Measurements from ENCODE around the gene PRSS12. TPM values are rescaled to one million over a fixed set of nuclear protein-coding genes. Genes with fewer than 3 reads are reported as not detected.
"Not testable (repeated sequence)": the region's sequence is repeated elsewhere in the genome, so short reads cannot be mapped to it uniquely, and the experiment has no call there.

PRSS12 gene
- total RNA-seq, 1 donor from 2014 or later, result not detected

DNA sequence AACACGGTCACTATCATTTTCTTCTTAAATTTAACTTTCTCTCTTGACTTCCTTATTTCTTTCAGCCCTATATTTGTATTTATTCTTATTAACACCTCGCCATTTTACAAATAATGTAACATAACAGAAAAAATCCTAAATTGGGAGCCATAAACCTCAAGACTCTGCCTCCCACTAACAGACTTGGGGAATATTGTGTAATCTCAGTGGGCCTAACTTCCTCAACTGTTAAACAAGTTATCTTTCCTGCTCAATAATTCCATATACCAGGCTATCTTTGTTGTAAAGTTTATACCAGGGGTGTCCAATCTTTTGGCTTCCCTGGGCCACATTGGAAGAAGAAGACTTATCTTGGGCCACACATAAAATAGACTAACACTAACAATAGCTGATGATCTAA, 26.2 kb downstream of the PRSS12 start:
- intact Hi-C loops (cut with micrococcal nuclease), result no loop called here

DNA sequence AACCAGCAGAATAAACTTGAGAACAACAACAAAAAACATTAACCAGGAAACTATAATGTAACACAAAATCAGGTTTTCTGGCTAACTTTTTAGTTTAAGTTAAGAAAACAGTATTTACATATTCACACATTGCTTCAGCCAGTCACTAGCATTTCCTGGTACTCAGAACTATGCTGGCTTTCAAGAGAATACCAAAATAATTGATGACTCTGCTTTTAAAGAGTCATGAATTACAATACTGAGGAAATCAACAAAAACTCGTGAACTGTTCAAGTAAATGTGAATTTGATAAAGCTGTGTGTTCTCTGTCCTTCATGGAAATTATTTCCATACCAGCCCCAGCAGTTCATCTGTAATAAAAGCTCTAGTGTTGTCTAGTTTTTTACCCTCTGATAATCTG, 27.4 kb downstream of the PRSS12 start:
- intact Hi-C loops (cut with micrococcal nuclease), result no loop called here

DNA sequence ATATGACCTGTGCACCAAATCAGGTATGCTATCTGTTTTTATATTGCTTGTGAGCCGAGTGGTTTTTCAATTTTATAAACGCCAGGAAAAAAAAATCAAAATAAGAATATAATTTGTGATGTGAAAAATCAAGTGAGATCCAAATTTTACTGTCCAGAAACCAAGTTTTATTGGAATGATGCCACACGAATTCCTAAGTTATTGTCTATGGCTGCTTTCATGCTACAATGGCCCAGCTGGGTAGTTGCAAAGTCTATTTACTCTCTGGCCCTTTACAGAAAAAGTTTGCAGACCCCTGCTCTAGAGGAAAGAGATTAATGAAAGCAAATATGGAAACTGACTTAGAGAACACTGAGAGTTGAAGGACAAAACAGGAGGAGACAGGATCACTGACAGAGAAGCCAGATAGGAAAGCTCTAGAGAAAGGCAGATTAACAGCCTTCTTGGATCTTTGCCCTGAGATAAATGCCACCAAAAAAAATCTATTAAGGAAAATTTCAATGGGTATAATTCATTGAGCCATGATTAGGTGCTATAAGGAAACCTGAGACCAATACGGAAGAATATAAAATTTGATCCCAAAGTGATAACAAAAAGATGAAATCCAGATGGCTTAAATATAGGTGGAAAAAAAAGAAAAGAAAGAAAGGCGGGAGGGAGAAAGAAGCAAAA, 29.8 kb downstream of the PRSS12 start:
- intact Hi-C loops (cut with micrococcal nuclease), result no loop called here

DNA sequence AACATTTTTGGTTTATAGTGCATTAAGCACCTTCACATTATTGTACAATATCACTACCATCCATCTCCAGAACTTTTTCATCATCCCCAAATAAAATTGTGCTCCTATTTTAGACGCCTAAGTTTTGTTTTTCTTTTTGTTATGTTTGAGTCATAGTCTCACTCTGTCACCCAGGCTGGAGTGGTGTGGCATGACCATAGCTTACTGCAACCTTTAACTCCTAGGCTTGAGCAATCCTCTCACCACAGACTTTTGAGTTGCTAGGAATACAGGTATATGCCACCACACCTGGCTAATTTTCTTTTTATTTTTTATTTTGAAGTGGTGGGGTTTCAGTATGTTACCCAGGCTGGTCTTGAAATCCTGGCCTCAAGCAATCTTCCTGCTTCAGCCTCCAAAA, 33.9 kb downstream of the PRSS12 start:
- intact Hi-C loops (cut with micrococcal nuclease), result no loop called here

DNA sequence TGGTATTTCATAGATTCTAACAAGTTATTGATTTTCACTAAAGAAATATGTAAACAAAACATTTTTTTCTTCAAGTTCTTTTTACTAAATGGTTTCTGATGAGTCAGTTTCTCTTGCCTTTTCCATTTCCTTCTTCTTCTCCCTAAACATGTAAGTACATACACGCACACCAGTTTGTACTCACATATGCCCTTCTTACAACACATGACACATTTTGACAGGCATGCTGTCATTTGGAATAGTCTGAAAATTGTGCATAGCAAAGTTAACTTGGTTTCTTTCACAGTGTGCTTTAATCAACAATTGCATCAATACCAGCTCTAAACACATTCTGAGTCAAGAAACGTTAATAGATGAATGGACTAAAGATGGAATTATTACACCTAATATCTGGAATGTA, 35.1 kb downstream of the PRSS12 start:
- intact Hi-C loops (cut with micrococcal nuclease), result no loop called here

DNA sequence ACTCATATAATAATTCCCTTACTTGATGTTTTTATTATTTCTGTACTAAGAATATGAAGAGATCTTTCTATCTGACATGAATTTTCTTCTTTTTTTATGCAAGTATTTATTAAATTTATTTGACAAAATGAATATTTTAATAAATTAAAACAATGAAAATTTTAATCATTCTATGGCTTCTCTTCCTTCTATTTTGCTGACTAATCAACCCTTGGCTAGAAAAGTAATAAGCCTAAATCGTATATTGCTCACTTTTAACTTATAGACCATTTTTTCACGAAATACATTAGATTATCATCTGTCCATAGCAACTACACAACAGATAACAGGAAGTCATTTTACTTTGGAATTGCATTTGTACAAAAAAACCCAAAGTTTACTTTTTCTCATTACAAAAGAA, 38.6 kb downstream of the PRSS12 start:
- intact Hi-C loops (cut with micrococcal nuclease), result no loop called here

DNA sequence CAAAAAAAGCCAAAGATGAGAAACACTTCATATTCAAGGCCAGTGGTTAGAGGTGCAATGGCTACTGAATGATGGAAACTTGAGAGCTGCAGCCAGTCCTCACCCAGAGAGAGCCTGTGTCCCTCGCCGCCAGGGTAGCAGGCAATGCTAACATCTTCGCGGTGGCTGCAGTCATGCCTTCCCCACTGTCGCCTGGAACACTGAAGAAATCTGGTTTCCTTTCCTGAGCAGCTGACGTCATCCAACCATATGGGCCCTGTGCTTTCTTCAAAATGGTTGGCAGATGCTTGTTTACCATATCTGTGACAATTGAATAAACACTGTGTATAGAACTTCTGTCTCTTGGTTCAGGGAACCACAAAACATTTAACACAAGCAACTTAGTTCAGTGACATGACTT, 39.7 kb downstream of the PRSS12 start:
- intact Hi-C loops (cut with micrococcal nuclease), result no loop called here

DNA sequence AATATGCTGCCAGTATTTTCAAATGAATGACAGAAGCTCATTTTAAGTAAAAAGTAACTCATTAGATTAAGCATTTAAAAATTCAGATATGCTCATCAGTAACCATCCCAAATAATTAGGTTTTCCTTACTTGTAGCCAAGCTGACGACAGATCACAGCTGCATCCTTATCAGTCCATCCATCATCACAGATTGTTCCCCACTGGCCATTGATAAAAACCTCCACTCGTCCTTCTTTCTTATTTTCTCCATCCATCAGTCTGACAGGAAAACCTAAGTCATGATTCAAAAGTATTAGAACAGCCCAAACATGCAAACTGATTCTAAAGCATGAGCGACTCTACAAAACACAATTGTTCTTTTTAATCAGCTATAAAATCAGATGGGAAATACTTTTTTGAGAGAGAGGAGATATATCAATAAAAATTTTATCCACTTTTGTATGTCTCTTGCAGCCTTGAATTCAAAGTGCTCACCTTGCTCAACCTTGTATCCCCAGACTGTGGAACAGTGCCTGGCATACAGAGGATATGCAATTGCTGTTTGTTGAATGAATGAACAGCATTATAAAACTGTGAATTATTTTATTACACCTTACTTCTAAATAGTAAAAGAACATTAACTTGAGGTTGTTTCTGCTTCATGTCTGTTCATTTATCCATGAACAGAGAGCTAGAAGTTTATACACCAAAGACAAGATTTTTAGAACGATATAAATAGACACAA, 44.3 kb downstream of the PRSS12 start:
- intact Hi-C loops (cut with micrococcal nuclease), result no loop called here

DNA sequence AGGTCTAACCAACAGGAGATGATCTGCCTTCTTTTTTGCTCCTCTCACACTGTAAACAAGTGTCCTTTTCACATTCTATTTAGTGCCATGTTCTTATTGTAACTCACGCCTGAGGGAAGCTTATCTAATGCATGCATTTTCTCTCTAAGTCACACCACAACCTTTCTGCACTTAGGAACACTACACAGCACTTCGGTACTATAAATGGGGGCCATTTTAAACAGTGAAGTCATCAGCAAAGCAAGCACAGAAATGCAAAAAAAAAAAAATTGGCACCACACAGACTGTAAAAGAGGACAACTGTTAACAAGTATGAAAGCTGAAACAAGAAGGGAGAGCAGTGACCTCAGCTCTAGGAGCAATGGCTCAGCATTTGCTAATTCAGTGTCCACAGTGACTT, 45.2 kb downstream of the PRSS12 start:
- intact Hi-C loops (cut with micrococcal nuclease), result no loop called here

DNA sequence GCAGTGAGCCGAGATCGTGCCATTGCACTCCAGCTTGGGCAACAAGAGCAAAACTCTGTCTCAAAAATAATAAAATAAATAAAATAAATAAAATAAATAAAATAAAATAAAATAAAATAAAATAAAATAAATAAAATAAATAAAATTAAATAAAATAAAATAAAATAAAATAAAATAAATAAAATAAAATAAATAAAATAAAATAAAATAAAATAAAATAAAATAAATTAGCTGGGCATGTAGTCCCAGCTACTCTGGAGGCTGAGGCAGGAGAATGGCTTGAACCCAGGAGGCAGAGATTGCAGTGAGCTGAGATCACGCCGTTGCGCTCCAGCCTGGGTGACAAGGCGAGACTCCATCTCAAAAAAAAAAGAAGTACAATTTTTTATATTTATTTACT, 53.2 kb downstream of the PRSS12 start:
- intact Hi-C loops (cut with micrococcal nuclease), result not testable (repeated sequence)

DNA sequence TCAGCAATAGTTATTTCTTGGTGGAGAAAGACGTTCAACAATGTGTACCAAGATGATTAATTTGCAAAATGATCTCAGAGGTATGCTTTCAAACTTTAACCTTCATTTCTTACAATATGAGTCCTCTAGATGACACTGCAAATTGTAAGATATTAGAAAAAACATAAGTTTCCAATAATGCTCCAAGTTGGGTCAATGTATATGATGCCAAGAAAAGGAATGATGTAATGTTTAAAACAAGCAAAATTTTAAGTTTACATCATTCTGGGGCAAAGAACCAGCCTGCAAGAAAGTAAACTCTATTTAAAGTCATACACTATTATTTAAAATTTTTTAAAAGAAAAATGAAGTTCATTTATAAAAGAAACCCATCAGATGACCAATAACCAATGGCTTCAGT, 56.1 kb downstream of the PRSS12 start:
- intact Hi-C loops (cut with micrococcal nuclease), result no loop called here

DNA sequence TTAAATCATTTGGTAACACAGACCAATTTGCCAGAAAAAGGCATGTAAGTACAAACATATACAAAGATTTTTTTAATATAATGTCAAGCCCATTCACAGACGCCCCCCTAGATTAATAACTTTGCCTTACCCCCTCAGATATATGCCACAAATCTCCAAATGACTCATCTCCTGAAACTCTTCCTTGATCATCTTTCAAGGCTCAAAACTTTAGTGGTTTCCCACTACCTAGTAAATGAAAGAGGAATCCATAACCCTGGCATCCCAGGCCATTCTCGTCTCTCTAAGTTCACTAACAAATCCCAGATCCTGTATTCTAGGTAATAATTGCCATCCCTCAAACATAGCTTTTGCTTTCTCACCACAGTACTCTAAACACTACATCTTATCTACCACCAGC, 61.9 kb downstream of the PRSS12 start:
- intact Hi-C loops (cut with micrococcal nuclease), result no loop called here

DNA sequence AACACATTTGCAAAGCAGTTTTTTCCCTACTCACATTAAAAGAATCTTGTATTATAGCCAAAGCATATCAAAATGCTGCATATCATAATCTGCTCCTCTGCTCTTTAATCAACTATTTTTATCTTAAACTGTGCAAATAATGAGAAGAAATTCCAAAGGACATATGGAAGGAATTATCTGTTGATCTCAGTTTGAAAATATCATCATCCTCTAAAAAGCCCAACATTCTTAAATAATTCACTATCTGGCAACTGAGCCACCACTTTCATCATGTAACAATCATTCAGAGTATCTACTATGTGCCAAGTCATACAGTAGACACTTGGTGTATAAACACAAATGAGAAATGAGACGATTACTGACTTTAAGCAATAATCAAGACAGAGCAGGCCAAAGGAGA, 63.0 kb downstream of the PRSS12 start:
- intact Hi-C loops (cut with micrococcal nuclease), result no loop called here

DNA sequence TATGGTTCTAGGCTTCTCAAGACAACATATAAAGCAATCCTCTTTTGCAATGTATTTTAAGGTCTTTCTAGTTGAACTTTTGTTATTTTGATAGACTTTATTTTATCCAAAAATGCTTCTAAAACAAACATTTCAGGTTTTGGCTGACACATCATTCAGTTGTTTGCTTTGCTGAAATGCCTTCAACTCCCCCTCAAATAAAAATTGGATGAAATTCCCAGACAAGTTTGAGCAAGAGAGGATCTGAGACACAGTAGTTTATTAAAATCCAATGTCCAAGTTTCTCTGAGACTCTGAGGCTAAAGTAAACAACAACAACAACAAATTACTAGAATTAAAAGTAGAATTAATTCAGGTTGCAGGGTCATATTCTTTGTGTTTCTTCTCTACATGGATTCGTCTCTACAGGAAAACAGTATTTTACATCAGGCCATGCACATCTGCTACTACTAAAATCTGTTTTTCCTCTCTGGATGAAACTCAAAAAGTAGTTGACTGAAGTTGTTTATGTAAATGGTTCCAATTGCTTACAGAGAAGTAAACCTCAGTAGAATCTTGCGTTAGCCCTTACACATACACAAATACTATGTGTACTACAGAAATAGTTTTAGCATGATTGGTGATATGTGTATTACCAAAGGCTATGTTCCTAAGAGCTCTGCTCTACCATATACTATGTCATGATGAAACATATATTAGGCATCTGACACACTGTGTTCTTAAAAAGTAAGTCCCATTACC, 64.9 kb downstream of the PRSS12 start:
- intact Hi-C loops (cut with micrococcal nuclease), result no loop called here

DNA sequence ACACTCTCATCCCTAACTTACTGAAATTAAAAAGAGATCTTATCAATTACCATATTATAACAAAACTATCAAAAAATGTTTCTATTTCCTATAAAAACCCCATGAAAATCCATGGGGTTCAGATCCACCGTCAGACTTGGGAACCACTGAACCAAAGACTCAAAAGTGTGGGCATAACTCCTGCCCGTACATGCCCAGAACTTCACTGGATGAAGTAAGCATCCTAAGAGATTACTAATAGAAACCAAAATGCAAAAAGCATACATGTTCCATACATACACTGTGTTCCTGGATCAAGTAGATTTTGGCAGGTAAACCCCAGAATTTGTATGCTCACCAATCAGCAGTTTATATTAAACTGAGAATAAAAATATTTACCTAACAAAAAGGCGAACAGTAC, 66.1 kb downstream of the PRSS12 start:
- intact Hi-C loops (cut with micrococcal nuclease), result no loop called here

DNA sequence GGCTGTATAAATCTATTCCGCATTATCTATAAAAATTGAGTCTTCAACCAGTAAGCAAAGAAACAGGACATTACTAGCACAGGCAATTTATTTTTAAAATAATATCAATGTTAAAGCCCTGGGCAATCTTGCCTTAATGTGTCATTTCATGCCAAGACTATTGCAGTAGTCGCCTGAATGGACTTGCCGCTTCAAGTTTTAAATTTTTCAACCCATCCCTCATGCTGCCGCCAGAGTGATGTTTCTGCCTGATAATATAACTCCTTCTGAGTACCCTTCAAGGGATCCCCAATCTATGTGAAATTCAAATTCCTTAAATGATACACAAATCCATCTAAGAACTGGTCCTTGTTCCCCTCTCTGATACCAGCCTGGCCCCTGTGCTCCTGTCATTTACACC, 66.9 kb downstream of the PRSS12 start:
- intact Hi-C loops (cut with micrococcal nuclease), result no loop called here

DNA sequence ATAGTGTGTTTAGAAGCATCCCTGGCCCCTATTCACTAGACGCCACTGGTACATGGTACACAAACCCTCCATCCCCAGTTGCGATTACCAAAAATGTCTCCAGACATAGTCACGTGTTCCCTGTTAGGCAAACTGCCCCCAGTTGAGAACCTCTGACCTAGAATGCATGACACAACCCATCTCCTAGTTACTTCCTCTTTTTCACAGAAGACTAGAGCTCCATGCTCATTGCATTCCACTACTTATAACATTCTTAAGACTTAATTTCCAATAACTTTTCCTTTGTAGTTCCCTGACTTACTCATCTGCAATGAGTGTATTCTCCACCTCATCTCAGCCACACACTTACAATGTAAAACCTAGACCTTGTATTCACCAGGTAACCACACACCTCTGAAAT, 68.6 kb downstream of the PRSS12 start:
- intact Hi-C loops (cut with micrococcal nuclease), result no loop called here

DNA sequence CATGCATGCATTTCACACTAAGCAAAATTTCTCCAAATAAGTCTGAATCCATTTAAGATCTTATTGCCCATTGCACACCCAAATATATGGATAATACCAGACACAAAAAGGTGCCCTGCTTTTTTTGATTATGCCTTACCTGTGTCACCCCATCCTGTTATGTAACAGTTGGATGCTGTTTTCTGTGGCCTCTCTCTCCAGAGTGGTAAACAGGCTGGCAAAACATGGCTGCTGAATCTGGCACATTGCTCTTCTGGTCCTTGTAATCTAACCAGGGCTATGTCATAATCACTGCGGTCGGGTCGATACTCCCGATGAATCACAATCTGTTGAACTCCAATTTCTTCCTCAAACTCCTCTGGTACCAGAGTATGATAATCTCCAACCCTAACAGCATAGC, 70.1 kb downstream of the PRSS12 start:
- intact Hi-C loops (cut with micrococcal nuclease), result no loop called here

DNA sequence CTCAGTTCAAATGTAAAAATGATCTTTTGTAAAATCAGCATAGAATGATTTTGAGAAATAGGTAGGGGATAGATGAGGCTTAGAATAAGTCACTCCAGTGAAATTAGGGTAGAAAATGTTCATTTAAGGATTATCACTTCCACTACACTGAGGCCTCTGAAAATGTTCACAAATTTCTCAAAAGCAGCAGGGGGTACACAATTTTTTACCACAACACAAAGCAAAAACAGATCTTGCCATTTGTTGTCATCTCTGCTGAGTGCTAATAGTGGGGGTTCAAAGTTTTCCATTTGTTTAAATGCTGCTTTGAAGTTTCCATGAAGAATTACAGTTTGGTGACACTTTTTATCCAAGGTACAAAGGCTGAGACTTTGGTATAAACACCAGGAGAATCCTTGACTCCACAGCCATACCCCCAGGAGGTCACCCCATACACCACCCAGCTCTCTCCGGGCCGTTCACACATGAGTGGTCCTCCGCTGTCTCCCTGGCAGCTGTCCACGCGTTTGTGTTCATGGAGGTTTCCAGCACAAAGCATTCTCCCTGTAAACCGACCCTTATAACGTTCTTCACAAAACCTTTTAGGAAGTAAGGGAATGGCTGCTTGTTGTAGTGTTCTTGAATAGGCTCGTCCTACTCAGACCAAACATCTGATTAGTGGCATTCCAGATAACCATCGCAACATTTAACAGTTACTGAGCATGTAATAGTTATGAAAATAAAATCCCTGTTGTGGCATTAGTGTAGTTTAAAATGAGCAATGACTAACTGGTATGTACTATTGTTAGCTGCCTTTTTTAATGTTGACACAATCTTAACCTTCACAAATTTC, 71.0 kb downstream of the PRSS12 start:
- intact Hi-C loops (cut with micrococcal nuclease), result loop anchor here (1.0 kb wide), 1 partner anchor 71 kb away; the partner anchor contains the start of gene PRSS12

DNA sequence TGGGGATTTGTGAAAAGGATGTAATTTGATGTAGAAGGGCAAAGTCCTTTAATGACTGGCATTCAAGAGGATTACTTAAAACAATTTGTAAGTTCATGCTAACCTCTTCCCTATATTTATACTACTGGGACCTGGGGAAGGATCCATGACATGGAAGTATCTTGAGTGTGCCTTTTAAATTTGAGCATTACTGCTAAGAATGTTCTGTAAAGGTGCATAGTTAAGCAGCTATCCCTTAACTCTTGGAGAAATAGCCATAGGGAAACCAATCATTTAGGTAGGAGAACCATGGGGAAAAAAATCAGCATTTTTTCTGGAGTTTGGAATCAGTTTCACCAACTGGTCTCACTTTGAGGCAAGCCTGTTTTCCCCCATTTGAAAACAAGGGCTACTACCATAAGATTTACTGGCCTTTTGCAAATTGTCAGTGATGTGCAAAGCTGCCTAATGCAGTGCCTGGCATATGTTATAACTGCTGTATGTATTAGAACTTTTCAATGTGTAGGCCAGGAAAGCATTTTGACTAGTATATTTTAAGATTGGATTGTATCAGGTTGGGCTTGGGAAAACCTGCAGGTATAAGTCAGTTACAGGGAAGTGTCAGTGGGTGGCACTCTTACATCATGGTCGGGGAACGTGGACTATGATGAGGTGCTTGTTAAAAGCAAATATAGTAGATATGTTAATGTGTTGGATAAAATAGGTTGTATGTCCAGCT, 72.1 kb downstream of the PRSS12 start:
- intact Hi-C loops (cut with micrococcal nuclease), result loop anchor here (1.0 kb wide), 1 partner anchor 73 kb away; the partner anchor contains the start of gene PRSS12

Measured in T-helper 1 cell treated with Interleukin-12 subunit alpha and Interleukin-12 subunit beta and Interleukin-4 antibody, amounts not matched to agents 30 ng/mL and 1 ng/mL, for 36 hours (primary cell).